Uterus (tissue), 4 donors: ENCODE measurements around the gene CTNND2. TPM values are rescaled to one million over a fixed set of nuclear protein-coding genes. Genes with fewer than 3 reads are reported as not detected.

Source experiments
- DNase-seq, 2 donors: peaks; one replicate each; pipeline ENCODE4 v3.0.0-alpha.2; 2019 to 2020
- H3K27ac ChIP-seq, 2 donors: fragments of 200-600 bp; sonication (generic); 1 replicate in 1 of 2; 2 replicates in 1 of 2; pipeline ENCODE4 v1.5.1; 2016 to 2018
- H3K27me3 ChIP-seq, 2 donors: fragments of 200-600 bp; sonication (generic); one replicate each; pipeline ENCODE4 v1.5.1; 2018 to 2019; ENCODE audit warnings: control low read depth in 1 of 2
- H3K36me3 ChIP-seq, 2 donors: fragments of 200-600 bp; sonication (generic); one replicate each; pipeline ENCODE4 v1.5.1; 2019; ENCODE audit warnings: control low read depth in 1 of 2
- H3K4me1 ChIP-seq, 2 donors: fragments of 200-600 bp; sonication (generic); one replicate each; pipeline ENCODE4 v1.5.1; 2018 to 2019; ENCODE audit warnings: control low read depth in 1 of 2
- H3K4me3 ChIP-seq, 2 donors: fragments of 200-600 bp; sonication (generic); 1 replicate in 1 of 2; 2 replicates in 1 of 2; pipeline ENCODE4 v1.5.1; 2018 to 2019; ENCODE audit warnings: mild to moderate bottlenecking in 1 of 2
- H3K9me3 ChIP-seq, 2 donors: fragments of 200-600 bp; sonication (generic); one replicate each; pipeline ENCODE4 v1.5.1; 2019; ENCODE audit warnings: control low read depth in 1 of 2
- CTCF ChIP-seq, 4 experiments: fragments of 200-600 bp in 2 of 4; fragments of 450-650 bp in 2 of 4; sonication (generic) in 2 of 4; IDR thresholded peaks; one replicate each; pipeline ENCODE4 v1.5.1; 2016 to 2019; ENCODE audit warnings: antibody characterized with exemption in 4 of 4, mild to moderate bottlenecking in 2 of 4, moderate library complexity in 1 of 4
- POLR2A ChIP-seq, 2 donors: fragments of 450-650 bp; IDR thresholded peaks; one replicate each; pipeline ENCODE4 v1.6.1; 2016; ENCODE audit warnings: antibody characterized with exemption in 2 of 2, mild to moderate bottlenecking in 1 of 2, moderate library complexity in 1 of 2
- intact Hi-C: fragments of 100-400 bp; cut with DNase I; formaldehyde crosslinking; loops from one replicate; pipeline ENCODE4 v1.15.1; 2023; ENCODE audit warnings: low total_unique reads
- total RNA-seq, 4 donors: library from RNA; depleted of rRNA in 3 of 4; stranded (reverse); fragments of >200 nt in 3 of 4; gene quantifications; one replicate each; pipeline versions ENCODE4 v1.1.0 to v1.2.4, GENCODE V29; 2014 to 2023
- donor health status: DM: yes; HTN: yes; CAD: no.

The CTNND2 gene
- total RNA-seq, 4 donors from 2014 or later = 0.49 to 1.2 TPM; not detected in 2

- no peak for DNase-seq
- no peaks in the 10 kb centered on the region for H3K4me1 ChIP-seq
- H3K36me3 ChIP-seq = no peaks in the 10 kb centered on the region
- no peaks in the 10 kb centered on the region for H3K9me3 ChIP-seq
- TF ChIP-seq POLR2A (IDR thresholded peaks at IDR 0.05) (no peak), CTCF (IDR thresholded peaks at IDR 0.05) (no peak)
- intact Hi-C loops = no loop called here
- H3K27me3 ChIP-seq = peaks cover 0 to 5% of the 10 kb centered on the region in 2 donors
- H3K4me3 ChIP-seq = no peak overlapping the region
- H3K27ac ChIP-seq = no peak overlapping the region
These were observed 409.9 kb downstream of the CTNND2 start for GRCh38 chr5:11494340-11494739.

- Histone ChIP-seq H3K4me3 (no peak overlapping the region), H3K27me3 (peaks cover 0 to 5% of the 10 kb centered on the region in 2 donors), H3K9me3 (no peaks in the 10 kb centered on the region), H3K27ac (no peak overlapping the region), H3K4me1 (no peaks in the 10 kb centered on the region), H3K36me3 (no peaks in the 10 kb centered on the region)
- intact Hi-C loops = no loop called here
- TF ChIP-seq POLR2A (IDR thresholded peaks at IDR 0.05) = no peak
- no peak for DNase-seq
These were observed 412.7 kb downstream of the CTNND2 start for GRCh38 chr5:11491404-11492075.

GRCh38 chr5:11483630-11484029 is 420.6 kb downstream of the CTNND2 start:
- no peak for TF ChIP-seq POLR2A (IDR thresholded peaks at IDR 0.05)
- TF ChIP-seq CTCF (IDR thresholded peaks at IDR 0.05) = no peak
- intact Hi-C loops = no loop called here
- no peaks in the 10 kb centered on the region for H3K27me3 ChIP-seq
- no peak overlapping the region for H3K4me3 ChIP-seq
- no peak for DNase-seq
- H3K9me3 ChIP-seq = no peaks in the 10 kb centered on the region
- no peaks in the 10 kb centered on the region for H3K4me1 ChIP-seq
- H3K36me3 ChIP-seq = no peaks in the 10 kb centered on the region
- no peak overlapping the region for H3K27ac ChIP-seq

GRCh38 chr5:11482011-11482410 is 422.2 kb downstream of the CTNND2 start:
- no peaks in the 10 kb centered on the region for H3K9me3 ChIP-seq
- intact Hi-C loops = no loop called here
- H3K4me1 ChIP-seq = no peaks in the 10 kb centered on the region
- TF ChIP-seq POLR2A (IDR thresholded peaks at IDR 0.05) (no peak), CTCF (IDR thresholded peaks at IDR 0.05) (no peak)
- no peak overlapping the region for H3K4me3 ChIP-seq
- no peaks in the 10 kb centered on the region for H3K36me3 ChIP-seq
- no peak for DNase-seq
- H3K27ac ChIP-seq = no peak overlapping the region
- H3K27me3 ChIP-seq = no peaks in the 10 kb centered on the region

GRCh38 chr5:11477786-11478185 is 426.5 kb downstream of the CTNND2 start:
- Histone ChIP-seq H3K36me3 (no peaks in the 10 kb centered on the region), H3K4me3 (no peak overlapping the region), H3K9me3 (no peaks in the 10 kb centered on the region), H3K27ac (no peak overlapping the region), H3K4me1 (no peaks in the 10 kb centered on the region), H3K27me3 (no peaks in the 10 kb centered on the region)
- intact Hi-C loops = no loop called here
- no peak for TF ChIP-seq POLR2A (IDR thresholded peaks at IDR 0.05)
- TF ChIP-seq CTCF (IDR thresholded peaks at IDR 0.05) = no peak
- no peak for DNase-seq

- Histone ChIP-seq H3K27me3 (no peaks in the 10 kb centered on the region), H3K4me1 (no peaks in the 10 kb centered on the region), H3K9me3 (no peaks in the 10 kb centered on the region), H3K27ac (no peak overlapping the region), H3K36me3 (no peaks in the 10 kb centered on the region), H3K4me3 (no peak overlapping the region)
- intact Hi-C loops = no loop called here
- TF ChIP-seq CTCF (IDR thresholded peaks at IDR 0.05) (no peak), POLR2A (IDR thresholded peaks at IDR 0.05) (no peak)
- no peak for DNase-seq
These were observed 427.4 kb downstream of the CTNND2 start for GRCh38 chr5:11476866-11477265.
